ENCODE measurements around the gene SCAMP2.
A peak's percentile ranks its signal among the peaks of the same experiment; 100 is the strongest.
"Not testable (repeated sequence)": the region's sequence is repeated elsewhere in the genome, so short reads cannot be mapped to it uniquely, and the experiment has no call there.

Gene SCAMP2, protein sequence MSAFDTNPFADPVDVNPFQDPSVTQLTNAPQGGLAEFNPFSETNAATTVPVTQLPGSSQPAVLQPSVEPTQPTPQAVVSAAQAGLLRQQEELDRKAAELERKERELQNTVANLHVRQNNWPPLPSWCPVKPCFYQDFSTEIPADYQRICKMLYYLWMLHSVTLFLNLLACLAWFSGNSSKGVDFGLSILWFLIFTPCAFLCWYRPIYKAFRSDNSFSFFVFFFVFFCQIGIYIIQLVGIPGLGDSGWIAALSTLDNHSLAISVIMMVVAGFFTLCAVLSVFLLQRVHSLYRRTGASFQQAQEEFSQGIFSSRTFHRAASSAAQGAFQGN

DNA sequence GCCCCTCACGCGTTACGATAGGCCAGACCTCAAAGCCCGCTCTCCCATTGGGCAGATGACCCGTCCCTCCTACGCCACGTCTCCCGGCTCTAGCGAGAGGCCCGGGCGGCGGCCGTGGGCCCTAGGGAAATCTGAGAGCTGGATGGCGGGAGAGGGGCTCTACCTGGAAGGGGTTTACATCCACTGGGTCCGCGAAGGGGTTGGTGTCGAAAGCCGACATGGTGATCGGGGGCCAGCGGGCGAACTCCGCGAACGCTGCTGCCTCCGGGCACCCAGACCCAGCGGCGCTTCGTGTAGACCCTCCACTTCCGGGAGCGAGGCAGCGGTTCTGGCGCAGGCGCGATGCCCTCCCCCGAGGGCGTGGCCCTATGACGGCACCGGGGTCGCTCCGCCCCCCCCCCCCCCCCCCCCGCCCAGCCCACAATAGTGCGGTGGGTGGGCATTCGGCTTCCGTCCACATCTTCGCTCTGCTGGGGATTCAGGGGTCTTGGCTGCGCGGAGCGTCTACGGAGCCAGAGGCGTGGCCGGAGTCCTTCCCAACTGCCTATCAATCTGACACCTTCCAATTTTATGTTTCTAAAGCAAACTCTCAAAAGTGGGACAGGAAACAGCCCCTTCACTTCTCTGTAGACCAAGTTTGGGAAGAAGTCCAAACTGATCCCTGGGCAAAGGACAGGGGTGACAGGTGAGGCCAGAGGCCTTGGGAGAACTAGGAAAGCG, at the start of gene SCAMP2:
Gene SCAMP2, minus strand, starts transcription at position 330 of the 720 bp plus-strand sequence. Its CDS starts 110 bp downstream, at position 220.
- TF ChIP-seq, protein P1, sequence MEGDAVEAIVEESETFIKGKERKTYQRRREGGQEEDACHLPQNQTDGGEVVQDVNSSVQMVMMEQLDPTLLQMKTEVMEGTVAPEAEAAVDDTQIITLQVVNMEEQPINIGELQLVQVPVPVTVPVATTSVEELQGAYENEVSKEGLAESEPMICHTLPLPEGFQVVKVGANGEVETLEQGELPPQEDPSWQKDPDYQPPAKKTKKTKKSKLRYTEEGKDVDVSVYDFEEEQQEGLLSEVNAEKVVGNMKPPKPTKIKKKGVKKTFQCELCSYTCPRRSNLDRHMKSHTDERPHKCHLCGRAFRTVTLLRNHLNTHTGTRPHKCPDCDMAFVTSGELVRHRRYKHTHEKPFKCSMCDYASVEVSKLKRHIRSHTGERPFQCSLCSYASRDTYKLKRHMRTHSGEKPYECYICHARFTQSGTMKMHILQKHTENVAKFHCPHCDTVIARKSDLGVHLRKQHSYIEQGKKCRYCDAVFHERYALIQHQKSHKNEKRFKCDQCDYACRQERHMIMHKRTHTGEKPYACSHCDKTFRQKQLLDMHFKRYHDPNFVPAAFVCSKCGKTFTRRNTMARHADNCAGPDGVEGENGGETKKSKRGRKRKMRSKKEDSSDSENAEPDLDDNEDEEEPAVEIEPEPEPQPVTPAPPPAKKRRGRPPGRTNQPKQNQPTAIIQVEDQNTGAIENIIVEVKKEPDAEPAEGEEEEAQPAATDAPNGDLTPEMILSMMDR (conservative IDR thresholded peaks at IDR 0.05; ENCODE audit: low read depth, low read length) = no peak
- peak; percentile 97 for DNase-seq (ENCODE audit: low read depth)

GRCh38 chr15:74920456-74920855, 47.3 kb upstream of the SCAMP2 start:
- H3K4me3 ChIP-seq (ENCODE audit: low read depth, low read length) = no peak overlapping the region
- DNase-seq (ENCODE audit: low read depth) = no peak
- TF ChIP-seq, protein P1 (conservative IDR thresholded peaks at IDR 0.05; ENCODE audit: low read depth, low read length) = no peak

More for the DNA sequence above, at the start of gene SCAMP2:
- peak within 1 kb of the TSS; percentile 92 for H3K4me3 ChIP-seq (ENCODE audit: low read depth, low read length)

GRCh38 chr15:74917676-74918075, 44.5 kb upstream of the SCAMP2 start:
- DNase-seq (ENCODE audit: low read depth) = peak; percentile 63
- TF ChIP-seq, protein P1 (conservative IDR thresholded peaks at IDR 0.05; ENCODE audit: low read depth, low read length) = no peak
- H3K4me3 ChIP-seq (ENCODE audit: low read depth, low read length) = no peak overlapping the region

GRCh38 chr15:74913799-74914198, 40.6 kb upstream of the SCAMP2 start:
- DNase-seq (ENCODE audit: low read depth); H3K4me3 ChIP-seq (ENCODE audit: low read depth, low read length): not testable (repeated sequence)

DNA sequence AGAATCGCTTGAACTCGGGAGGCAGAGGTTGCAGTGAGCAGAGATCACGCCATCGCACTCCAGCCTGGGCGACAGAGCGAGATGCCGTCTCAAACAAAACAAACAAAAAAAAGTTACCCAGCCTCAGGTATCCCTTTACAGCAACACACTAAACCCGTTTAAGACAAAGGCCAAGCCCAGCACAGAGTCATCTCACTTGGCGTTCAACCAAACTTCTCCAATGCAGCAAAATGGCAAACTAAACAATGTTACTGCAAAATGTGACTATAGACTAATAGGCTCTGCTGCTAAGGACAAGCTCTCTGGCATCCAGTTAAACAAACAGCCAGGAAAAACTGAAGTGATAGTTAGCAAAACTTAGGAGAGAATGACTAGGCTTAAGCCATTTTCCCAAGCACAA, 39.9 kb upstream of the SCAMP2 start:
- TF ChIP-seq, protein P1 (conservative IDR thresholded peaks at IDR 0.05; ENCODE audit: low read depth, low read length) = no peak
- no peak overlapping the region for H3K4me3 ChIP-seq (ENCODE audit: low read depth, low read length)
- DNase-seq (ENCODE audit: low read depth) = no peak

- no peak overlapping the region for H3K4me3 ChIP-seq (ENCODE audit: low read depth, low read length)
- TF ChIP-seq, protein P1 (conservative IDR thresholded peaks at IDR 0.05; ENCODE audit: low read depth, low read length) = no peak
- DNase-seq (ENCODE audit: low read depth) = no peak
These were observed 35.5 kb upstream of the SCAMP2 start for GRCh38 chr15:74908635-74909034.

DNA sequence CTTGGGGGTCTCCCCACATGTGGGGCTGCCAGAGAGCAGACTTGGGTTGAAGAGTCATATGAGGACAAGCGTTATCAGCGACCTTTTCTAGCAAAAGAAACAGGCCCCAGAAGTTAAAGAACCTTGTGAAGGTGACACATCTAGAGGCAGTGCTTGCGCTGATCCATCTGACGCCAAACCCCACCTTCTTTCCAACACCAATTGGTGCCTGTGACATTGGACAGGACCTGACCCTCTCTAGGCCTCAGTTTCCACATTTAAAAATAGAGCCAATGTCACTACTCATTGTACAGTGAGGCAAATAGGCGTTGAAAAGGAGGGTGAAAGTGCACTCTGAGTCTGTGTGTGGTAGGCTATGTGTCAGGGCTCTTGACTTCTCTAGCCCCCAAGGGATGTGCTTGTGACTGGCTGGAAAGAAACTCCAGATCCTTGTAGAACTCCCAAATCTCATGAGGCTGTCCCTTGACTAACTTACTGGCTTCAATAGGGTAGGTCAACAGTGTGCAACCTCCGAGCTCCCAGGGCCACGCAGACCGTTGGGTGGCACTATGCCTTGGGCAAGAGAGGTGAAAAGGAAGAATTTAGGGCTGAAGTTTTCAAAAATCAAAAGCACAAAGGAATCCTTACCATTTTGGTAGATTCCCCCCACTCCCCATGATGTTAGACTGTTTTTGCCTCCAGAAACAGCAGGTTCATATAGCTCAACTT, 34.2 kb upstream of the SCAMP2 start:
- DNase-seq (ENCODE audit: low read depth) = peak; percentile 12
- TF ChIP-seq, protein P1 (conservative IDR thresholded peaks at IDR 0.05; ENCODE audit: low read depth, low read length) = no peak
- peak overlapping the region; percentile 84 for H3K4me3 ChIP-seq (ENCODE audit: low read depth, low read length)
